Measurements from ENCODE around the gene CLEC4D.
"Not testable (repeated sequence)": the region's sequence is repeated elsewhere in the genome, so short reads cannot be mapped to it uniquely, and the experiment has no call there.

The CLEC4D gene

DNA sequence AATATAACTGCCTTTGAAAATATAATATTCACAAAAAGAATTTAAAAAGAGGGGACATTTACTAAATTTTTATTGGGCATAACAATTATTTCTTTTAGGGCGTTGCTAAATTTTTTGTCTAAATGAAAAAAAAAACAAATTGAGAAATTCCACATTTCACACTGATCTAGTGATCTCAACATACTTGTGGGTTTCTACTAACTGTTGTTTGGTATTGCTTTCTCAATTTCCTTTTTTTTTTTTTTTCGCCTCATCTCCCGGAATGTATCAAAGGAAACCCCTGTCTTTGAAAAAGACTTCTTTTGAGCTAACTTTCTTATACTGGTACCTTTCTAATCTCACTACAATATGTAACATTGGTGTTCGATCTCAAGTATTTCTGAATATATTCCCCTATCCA, at the start of gene CLEC4D:
Gene CLEC4D, plus strand, starts transcription at position 248 of the 400 bp plus-strand sequence. CDS start 230 bp downstream, outside the sequence.
- no peak for FAIRE-seq

DNA sequence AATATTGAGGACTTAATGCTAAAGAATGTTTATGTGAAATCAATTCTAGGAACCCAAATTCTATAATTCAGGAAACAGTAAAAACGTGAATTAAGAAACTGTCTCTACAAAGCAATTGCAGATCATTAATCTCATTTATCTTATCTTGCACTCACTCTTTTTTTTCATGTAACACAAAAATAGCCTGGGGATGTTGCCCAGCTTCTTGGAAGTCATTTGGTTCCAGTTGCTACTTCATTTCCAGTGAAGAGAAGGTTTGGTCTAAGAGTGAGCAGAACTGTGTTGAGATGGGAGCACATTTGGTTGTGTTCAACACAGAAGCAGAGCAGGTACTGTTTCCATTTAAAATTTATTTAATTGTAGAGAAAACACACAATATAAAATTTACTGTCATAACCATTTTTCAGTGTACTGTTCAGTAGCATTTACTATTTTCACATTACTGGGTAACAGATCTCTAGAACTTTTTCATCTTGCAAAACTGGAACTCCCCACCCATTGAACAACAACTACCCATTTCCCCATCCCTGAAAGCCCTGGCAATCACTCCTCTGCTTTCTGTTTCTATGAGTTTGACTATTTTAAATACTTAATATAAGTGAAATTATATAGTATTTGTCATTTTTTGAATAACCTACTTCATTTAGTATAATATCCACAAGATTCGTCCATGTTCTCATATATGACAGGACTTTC, 47.9 kb upstream of the CLEC4D start:
- no peak for FAIRE-seq

DNA sequence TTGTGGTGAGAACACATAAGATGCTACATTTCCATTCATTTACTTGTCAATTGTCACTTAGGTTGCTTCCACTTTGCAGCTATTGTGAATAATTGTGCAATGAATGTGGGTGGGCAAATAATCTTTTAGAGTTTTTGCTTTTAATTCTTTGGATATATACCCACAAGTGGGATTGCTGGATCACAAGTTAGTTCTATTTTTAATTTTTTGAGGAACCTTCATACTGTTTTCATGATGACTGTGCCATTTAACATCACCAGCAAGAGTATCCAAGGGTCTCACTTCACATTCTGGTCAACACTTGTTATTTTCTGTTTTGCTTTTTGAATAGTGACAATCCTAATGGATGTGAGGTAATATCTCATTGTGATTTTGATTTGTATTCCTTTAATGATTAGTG, 47.1 kb upstream of the CLEC4D start:
- no peak for FAIRE-seq

DNA sequence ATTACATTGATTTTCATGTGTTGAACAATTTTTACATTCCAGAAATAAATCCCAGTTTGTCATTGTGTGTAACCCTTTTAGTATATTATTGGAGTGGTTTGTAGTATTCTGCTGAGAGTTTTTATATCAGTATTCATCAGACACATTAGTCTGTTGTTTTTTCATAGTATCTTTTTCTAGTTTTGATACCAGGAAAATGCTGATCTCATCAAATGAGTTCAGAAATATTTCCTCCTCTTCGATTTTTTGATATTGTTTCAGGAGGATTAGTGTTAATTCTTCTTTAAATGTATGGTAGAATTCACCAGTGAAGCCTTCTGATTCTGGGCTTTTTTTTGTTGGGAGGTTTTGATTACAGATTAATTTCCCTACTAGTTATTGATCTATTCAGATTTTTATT, 42.2 kb upstream of the CLEC4D start:
- no peak for FAIRE-seq

DNA sequence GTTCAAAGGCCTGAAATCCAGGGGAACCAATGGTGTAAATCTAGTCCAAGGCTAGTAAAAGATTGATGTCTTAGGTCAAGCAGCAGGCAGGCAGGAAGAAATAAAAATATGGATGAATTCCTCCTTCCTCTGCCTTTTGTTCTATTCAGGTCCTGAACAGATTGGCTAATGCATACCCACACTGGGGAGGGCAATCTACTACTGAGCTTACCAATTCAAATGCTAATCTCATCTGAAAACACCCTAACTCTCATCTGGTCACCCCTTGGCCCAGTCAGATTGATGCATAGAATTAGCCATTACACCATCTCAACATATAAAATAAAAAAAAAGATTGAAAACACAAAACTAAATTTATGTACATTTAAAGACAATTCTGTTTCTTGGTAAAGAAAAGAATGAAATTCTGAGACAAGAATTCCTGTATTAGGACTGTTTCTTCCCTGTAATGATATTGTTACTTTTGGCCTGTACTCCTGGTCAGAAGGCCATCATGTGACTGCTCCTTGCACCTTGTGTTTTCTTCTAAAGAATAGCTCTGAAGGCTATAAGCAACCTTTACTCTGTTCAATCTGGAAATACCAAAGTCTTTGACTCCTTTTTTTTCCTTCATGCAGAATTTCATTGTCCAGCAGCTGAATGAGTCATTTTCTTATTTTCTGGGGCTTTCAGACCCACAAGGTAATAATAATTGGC, 37.6 kb upstream of the CLEC4D start:
- no peak for FAIRE-seq

DNA sequence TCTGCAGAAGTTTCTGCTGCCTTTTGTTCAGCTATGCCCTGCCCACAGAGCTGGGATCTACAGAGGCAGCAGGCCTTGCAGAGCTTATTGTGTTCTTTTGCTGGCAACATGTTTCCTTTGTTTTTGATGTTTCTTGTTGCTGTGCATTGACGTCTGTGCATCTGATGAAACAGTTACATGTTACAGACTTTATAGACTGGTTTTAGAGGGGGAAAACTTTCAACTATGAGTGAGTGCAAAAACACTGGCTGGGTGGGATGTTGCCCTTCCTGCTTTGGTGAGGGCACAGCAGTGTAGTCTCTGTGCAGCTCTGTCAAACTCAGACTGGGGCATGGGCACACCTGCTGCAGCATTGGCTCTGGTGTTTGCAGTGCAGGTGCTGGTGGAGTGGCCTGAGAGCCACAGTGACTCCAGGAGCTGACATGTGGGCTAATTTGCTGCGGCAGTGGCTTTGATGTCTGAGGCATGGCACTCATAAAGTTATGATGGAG, 30.7 kb upstream of the CLEC4D start:
- no peak for FAIRE-seq

DNA sequence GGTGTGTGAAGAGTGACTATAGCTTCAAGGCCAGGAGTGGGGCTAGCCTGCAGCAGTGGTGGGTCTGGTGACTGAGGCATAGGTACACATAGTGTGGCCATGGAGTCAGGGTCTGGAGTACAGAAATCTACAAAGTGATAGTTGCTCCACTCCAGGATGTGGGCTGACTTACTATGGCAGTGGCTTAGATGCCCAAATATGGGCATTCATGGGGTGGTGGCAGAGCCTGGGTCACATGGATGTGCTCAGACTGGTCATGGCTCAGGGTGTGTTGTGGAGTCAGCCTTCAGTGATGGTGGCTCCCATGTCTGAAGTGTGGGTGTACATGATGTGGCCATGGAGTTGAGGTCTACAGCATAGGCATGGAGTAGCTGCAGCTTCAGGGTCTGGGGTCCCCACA, 30.2 kb upstream of the CLEC4D start:
- FAIRE-seq, result no peak

DNA sequence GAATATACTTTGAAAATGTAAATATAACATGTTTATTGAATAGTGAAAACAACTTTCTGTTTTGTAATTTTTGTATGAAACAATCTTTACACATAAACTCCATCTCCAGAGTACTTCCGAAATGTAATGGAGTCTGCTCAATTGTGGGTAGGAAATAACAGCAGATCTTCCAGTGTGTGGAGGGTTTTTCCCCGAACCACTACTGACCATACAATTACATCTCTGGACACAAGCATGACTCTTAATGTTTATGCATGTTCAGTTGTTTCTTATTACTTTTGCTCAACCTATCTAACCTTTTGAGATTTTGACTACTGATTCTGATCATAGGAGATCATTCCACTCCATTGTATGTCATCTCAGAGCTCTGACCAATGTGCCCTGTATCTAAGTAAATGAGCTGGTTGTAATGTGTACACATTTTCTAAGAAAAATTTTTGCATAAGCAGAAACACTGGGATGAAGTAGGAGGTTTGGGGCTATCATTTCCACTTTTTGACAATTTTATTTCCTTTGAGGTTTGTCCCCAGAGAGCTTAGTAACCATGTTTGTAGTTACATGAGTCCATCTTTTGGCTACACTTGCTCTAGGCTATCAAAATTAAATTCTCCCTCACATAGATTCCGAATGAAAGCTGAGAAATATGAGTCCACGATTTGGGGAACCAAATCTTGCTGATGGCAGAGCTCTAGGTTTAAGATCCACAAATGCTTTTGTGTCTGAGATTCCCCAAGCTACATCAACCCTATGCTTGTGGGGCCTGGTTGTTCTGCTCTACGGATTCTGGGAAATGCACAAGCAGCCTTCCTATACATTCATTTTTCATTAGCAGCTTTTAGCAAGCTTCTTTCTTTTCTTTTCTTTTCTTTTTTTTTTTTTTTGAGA, 21.4 kb upstream of the CLEC4D start:
- FAIRE-seq, result no peak

DNA sequence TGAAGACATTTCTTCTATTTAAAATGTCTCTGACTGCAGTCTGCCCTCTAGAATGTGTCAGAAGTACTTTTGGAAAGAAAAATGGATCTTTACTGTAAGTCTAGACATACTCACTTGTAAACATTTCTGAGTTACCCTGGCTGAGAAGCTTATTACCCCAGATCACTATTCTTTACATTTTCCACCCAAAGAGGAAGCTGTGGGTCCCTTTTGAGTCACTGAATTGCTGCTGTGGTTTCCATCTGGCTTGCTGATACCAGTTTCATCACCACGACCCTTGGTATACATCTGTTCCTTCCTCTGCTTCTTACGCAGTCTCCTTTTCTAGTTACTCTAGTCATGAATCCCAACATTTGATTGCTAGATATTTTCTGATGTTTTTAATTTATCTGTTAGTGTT, 20.2 kb upstream of the CLEC4D start:
- no peak for FAIRE-seq

DNA sequence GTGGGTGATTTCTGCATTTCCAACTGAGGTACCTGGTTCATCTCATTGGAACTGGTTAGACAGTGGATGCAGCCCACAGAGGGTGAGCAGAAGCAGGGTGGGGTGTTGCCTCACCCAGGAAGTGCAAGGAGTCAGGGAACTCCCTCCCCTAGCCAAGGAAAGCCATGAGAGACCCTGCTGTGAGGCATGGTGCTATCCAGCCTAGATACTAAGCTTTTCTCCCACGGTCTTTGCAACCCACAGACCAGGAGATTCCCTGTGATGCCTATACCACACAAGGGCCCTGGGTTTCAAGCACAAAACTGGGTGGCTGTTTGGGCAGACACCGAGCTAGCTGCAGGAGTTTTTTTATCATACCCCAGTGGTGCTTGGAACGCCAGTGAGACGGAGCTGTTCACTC, 17.6 kb upstream of the CLEC4D start:
- not testable (repeated sequence) for FAIRE-seq

DNA sequence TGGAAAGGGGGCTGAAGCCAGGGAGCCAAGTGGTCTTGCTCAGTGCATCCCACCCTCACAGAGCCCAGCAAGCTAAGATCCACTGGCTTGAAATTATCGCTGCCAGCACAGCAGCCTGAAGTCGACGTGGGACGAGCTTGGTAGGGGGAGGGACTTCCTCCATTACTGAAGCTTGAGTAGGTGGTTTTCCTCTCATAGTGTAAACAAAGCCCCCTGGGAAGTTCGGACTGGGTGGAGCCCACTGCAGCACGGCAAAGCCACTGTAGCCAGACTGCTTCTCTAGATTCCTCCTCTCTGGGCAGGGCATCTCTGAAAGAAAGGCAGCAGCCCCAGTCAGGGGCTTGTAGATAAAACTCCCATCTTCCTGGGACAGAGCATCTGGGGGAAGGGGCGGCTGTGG, 17.2 kb upstream of the CLEC4D start:
- FAIRE-seq, result not testable (repeated sequence)

DNA sequence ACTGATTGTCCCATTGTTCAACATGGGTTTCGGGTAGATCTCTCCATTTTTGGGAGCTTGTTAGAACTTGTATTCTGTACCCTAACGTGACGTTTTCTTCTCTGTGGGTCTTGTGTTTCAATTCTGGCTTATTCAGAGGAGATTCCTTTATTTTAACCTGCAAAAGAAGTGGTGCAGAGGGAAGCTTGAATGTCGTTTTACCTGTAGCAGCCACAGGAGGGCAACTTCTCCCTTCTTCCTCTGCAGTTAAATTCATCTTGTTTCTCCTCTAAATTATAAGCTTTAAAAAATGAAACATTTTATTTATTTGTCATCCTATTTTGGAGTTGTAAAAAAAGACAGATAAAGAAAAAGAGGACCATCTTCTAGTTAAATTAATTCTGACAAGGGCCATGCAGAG, 13.7 kb upstream of the CLEC4D start:
- FAIRE-seq, result no peak

DNA sequence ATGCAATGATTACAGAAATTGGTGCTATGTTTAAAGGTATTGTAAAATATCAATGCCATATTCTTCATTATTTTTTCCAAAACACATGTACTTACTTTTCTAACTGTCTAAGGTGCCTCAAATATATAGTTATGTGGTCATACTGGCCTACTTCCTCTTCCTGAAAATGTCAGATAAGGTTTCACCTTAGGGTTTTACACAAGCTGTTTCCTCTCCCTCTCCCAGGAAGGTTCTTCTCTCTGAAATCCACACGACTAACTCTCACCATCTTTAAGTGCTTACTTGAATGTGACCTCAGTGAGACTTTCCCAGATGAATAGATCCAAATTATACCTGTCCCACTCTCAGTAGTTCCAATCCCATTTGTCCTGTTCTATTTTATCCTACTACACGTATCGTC, 11.6 kb upstream of the CLEC4D start:
- FAIRE-seq, result no peak

DNA sequence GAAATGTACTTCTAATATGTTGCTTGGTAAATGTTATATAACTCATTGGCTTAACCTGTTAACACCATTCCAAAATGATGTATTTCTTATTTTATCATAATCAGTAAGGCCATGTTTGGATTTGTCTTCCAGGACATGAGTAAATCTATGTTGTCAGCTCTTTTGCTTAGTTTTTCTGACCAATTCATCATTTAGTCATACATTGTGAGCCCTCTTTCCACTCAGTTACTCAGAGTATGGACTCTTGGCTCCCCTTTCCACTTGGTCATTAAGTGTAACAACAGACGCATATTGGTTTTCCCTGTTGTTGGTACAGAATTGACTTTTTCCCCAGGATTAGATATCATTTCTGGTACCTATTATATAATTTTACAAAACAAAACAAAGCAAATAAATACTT, 9.0 kb upstream of the CLEC4D start:
- no peak for FAIRE-seq

DNA sequence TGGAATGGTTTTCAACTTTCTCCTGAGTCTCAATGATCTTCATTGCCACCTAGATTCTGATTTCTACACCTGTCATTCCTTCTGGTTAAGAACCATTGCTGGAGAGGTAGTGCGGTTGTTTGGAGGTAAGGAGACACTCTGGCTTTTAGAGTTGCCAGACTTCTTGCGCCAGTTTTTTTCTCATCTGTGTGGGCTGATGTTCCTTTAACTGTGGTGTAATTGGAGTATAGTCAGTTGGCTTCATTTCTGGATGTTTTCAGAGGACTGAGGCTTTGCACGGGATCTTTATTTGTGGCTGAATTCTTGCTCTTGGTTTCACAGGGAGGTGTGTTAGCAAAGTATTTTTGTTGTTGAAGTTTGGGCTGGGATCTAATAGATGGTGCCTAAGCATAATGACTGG, 5.7 kb upstream of the CLEC4D start:
- FAIRE-seq, result no peak

DNA sequence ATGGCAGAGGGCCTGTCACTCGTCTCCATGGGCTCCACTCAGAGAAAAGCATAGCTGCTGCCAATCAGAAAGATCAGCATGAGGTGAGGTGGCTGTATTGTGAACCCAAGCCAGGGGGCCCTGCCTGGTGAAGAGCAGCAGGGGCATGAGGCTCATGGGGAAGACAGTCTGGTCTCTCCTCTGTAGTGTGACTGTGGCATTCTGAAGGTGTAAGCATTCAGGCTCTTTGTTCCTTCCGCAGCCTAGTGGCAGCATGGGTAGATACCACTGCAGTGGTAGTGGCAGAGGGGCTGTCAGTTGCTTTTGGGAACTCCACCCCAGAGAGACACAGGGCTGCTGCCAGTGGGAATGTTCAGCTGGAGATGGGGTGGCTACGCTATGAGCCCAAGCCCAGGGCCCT, 5.1 kb upstream of the CLEC4D start:
- FAIRE-seq, result no peak

DNA sequence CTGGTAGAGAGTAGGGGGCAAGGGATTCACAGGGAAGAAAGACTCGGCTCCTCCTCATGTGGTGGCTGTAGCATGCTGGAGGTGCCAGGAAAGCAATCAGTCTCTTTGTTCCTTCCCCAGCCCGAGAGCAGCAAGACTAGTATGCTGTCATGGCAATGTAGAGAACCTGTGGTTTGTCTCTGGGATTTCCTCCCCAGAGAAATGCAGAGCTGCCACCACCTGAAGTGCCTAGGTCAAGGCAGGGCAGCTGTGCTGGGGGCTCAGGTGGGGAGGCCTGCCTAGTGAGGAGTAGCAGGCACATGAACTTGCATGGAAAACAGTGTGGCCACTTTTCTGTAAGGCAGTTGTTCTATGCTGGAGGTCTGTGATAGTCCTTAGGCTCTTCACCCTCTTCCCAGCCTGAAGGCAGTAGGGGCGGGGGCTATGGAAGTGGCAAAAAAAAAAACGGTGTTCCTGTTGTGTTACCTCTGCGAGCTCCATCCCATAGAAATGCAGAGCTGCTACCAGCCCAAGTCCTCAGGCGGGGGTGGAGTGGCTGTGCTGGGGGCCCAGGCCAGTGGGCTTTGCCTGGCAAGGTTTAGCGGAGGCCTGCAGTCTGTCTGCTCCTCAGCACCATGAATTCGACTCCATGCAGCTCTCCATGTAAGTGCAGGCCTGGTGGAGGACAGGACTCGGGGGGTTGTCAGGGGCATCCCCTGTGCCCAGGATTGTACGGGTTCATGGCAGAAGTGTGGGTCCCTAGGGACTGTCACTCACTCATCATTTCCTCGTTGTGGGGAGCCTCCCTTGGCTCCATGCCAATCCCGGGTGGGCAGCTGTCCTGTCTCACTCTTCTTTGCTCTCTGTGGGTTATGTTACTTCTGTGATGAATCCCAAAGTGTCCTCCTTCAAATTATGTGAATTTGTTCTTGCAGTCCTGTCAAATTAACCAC, 4.1 kb upstream of the CLEC4D start:
- no peak for FAIRE-seq

DNA sequence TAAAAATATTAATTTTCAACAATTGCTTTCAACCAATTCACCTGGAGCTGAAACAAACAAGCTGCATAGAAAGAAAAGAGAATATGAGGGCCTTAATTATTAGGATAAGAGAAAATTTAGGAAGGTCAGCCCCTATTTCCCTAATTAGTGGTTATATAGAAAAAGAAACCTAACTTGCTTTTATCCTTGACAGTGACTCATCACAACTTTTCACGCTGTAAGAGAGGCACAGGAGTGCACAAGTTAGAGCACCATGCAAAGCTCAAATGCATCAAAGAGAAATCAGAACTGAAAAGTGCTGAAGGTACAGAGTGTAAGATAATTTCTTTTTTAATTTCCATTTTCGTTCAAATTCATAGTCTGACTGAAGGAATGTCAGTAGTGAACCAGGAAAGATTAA, 4.7 kb downstream of the CLEC4D start:
- no peak for FAIRE-seq

DNA sequence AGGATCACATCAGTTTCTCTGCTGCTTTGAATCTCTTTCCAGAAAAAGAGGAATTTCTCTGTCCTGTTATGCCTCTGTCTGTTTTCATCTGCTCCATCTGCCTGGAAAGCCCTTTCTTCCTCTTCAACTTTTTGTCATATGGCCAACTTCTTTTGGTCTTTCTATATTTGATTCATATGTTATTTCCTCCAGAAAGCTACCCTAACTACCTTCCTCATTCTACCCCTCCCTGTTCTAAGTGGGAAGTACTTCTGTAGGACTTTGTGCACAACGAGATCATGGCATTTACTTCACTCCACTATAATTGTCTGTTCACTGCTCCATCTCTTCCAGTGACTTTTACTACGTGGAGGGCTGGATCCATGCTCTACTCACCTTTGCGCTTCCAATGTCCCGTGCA, 5.9 kb downstream of the CLEC4D start:
- FAIRE-seq, result no peak

DNA sequence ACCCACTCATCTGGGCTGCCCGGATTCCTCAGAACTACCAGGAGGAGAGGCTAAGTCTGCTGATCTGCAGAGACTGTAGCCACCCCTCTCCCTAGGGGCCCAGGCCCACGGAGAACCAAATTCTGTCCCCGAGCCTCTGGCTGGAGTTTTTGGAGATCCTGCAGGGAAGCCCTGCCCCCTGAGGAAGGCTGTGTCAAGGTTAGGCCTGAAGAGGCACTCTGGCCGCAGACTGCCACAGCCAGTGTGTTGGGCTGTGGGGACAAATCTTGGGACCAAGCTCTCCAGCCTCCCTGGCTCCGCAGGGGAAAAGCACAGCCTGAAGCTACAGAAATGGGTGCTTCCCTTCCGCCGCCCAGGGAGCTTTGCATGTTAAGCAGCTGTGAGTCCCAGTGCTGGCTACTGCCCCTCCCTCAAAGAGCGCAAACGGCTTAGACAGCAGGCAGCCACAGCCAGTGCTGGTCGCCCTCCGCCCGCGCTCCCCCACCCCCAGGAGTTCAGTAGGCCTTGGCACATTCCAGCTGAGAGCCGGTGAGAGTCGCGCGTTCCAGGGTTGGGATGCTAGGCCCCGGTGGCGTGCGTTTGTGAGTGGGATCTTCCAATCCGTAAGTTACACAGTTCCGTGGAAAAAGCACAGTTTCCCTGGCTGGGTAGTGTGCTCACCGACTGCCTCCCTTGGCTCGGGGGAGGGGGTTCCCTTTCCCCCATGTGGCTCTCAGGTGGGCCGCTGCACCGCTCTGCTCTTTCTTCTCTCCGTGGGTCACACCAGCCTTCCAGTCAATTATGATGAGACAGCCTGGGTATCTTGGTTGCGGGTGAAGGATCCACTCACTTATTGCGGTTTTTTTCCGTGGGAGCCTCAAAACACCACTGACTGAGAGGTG, 14.2 kb downstream of the CLEC4D start:
- no peak for FAIRE-seq

DNA sequence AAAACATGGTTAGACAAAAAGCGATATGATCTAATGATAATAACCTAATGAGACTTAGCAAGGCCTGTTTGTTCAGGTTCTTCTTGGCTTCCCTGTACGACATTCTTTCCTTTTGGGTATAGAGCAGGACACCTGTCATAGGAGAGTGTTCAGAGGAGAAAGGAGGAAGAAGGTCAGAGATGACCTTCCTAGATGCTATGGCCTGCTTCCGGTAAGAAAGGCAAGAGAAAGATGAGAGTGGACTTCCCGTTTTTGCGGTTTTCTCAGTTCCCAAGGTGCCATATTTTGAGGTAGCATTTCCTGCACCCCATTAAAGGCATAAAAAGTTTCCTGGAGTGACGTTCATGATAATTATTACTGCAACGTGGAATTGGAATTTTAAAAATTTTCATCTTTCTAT, 18.7 kb downstream of the CLEC4D start:
- no peak for FAIRE-seq

Data from G401.6 (cell line).